ENCODE measurements around the gene KRTAP10-7.
"Not testable (repeated sequence)": the region's sequence is repeated elsewhere in the genome, so short reads cannot be mapped to it uniquely, and the experiment has no call there.

Gene KRTAP10-7

GRCh38 chr21:44576025-44576420, 24.4 kb upstream of the KRTAP10-7 start:
- in situ Hi-C loops (cut with HindIII; ENCODE audit: low sequenced_read_pairs) = no loop called here
- no peak for TF ChIP-seq CTCF (IDR thresholded peaks at IDR 0.05; ENCODE audit: low read depth, low read length)
- no peak overlapping the region for H3K4me3 ChIP-seq (ENCODE audit: low read depth, low read length)
- DNase-seq (ENCODE audit: low read depth, low spot score) = no peak

- in situ Hi-C loops (cut with HindIII; ENCODE audit: low sequenced_read_pairs) = no loop called here
- no peak for TF ChIP-seq CTCF (IDR thresholded peaks at IDR 0.05; ENCODE audit: low read depth, low read length)
- no peak overlapping the region for H3K4me3 ChIP-seq (ENCODE audit: low read depth, low read length)
- no peak for DNase-seq (ENCODE audit: low read depth, low spot score)
Measured at GRCh38 chr21:44578371-44579055, 21.9 kb upstream of the KRTAP10-7 start.

GRCh38 chr21:44579056-44579832, 21.2 kb upstream of the KRTAP10-7 start:
- H3K4me3 ChIP-seq (ENCODE audit: low read depth, low read length) = no peak overlapping the region
- in situ Hi-C loops (cut with HindIII; ENCODE audit: low sequenced_read_pairs) = no loop called here
- DNase-seq (ENCODE audit: low read depth, low spot score) = no peak
- TF ChIP-seq CTCF (IDR thresholded peaks at IDR 0.05; ENCODE audit: low read depth, low read length) = no peak

- in situ Hi-C loops (cut with HindIII; ENCODE audit: low sequenced_read_pairs) = no loop called here
- no peak overlapping the region for H3K4me3 ChIP-seq (ENCODE audit: low read depth, low read length)
- no peak for TF ChIP-seq CTCF (IDR thresholded peaks at IDR 0.05; ENCODE audit: low read depth, low read length)
- no peak for DNase-seq (ENCODE audit: low read depth, low spot score)
Measured at GRCh38 chr21:44579833-44580144, 20.6 kb upstream of the KRTAP10-7 start.

GRCh38 chr21:44580231-44580821, 20.1 kb upstream of the KRTAP10-7 start, which contains the start of gene KRTAP10-5:
Gene KRTAP10-5, minus strand, starts transcription at chr21:44580604. Its CDS starts 26 bp downstream, at chr21:44580578.
- DNase-seq (ENCODE audit: low read depth, low spot score); H3K4me3 ChIP-seq (ENCODE audit: low read depth, low read length); in situ Hi-C loops (cut with HindIII; ENCODE audit: low sequenced_read_pairs): not testable (repeated sequence)

GRCh38 chr21:44581158-44581557, 19.2 kb upstream of the KRTAP10-7 start:
- DNase-seq (ENCODE audit: low read depth, low spot score) = no peak
- in situ Hi-C loops (cut with HindIII; ENCODE audit: low sequenced_read_pairs) = no loop called here

More at GRCh38 chr21:44581158-44581557, 19.2 kb upstream of the KRTAP10-7 start:
- TF ChIP-seq CTCF (IDR thresholded peaks at IDR 0.05; ENCODE audit: low read depth, low read length) = no peak
- no peak overlapping the region for H3K4me3 ChIP-seq (ENCODE audit: low read depth, low read length)
